HG02973 (cell line): ENCODE results near the gene HILPDA.
"Not testable (repeated sequence)": the region's sequence is repeated elsewhere in the genome, so short reads cannot be mapped to it uniquely, and the experiment has no call there.

Experiments used
- ATAC-seq: cut with Tn5 transposase; IDR thresholded peaks from one replicate; pipeline ENCODE4 v1.9.1; 2021; ENCODE audit warnings: moderate library complexity; ENCODE audit not compliant: unreplicated experiment

Gene HILPDA

GRCh38 chr7:128431221-128431620 is 24.5 kb upstream of the HILPDA start:
- no peak for ATAC-seq

GRCh38 chr7:128431754-128432153 is 23.9 kb upstream of the HILPDA start:
- no peak for ATAC-seq

- ATAC-seq, result no peak
These were observed 21.0 kb upstream of the HILPDA start for GRCh38 chr7:128434413-128435326.

- ATAC-seq, result no peak
These were observed 20.4 kb upstream of the HILPDA start for GRCh38 chr7:128435327-128435686.

- peak; percentile 59 for ATAC-seq
These were observed 18.0 kb upstream of the HILPDA start for GRCh38 chr7:128437426-128438332.

GRCh38 chr7:128442356-128442755 is 13.3 kb upstream of the HILPDA start:
- no peak for ATAC-seq

GRCh38 chr7:128443831-128444600 is 11.7 kb upstream of the HILPDA start:
- ATAC-seq, result no peak

- no peak for ATAC-seq
These were observed 9.4 kb upstream of the HILPDA start for GRCh38 chr7:128446306-128446705.

- ATAC-seq, result no peak
These were observed 7.6 kb upstream of the HILPDA start for GRCh38 chr7:128447941-128448564.

- ATAC-seq, result no peak
These were observed 6.9 kb upstream of the HILPDA start for GRCh38 chr7:128448751-128449302.

GRCh38 chr7:128450409-128450808 is 5.3 kb upstream of the HILPDA start:
- ATAC-seq, result no peak

GRCh38 chr7:128450913-128451312 is 4.8 kb upstream of the HILPDA start:
- ATAC-seq, result no peak

- ATAC-seq, result no peak
These were observed 3.1 kb upstream of the HILPDA start for GRCh38 chr7:128452552-128452951.

- ATAC-seq, result no peak
These were observed 1.6 kb upstream of the HILPDA start for GRCh38 chr7:128453836-128454804.

- ATAC-seq, result no peak
These were observed 703 bp upstream of the HILPDA start for GRCh38 chr7:128454808-128455542.

GRCh38 chr7:128456255-128456725 is 612 bp downstream of the HILPDA start:
- peak; percentile 6 for ATAC-seq

GRCh38 chr7:128457385-128457784 is 1.7 kb downstream of the HILPDA start:
- ATAC-seq, result not testable (repeated sequence)

- ATAC-seq, result peak; percentile 31
These were observed 3.3 kb downstream of the HILPDA start for GRCh38 chr7:128458956-128459355.
